H1 (cell line): ENCODE measurements around the gene SLC22A13. TPM values are rescaled to one million over a fixed set of nuclear protein-coding genes. Genes with fewer than 3 reads are reported as not detected.

Source experiments
- FOSL1 ChIP-seq: IDR thresholded peaks from 2 replicates; pipeline ENCODE4 v1.6.1; 2011; ENCODE audit warnings: mild to moderate bottlenecking, low read depth, low read length, moderate library complexity; ENCODE audit not compliant: insufficient read depth
- RFX5 ChIP-seq: IDR thresholded peaks from 2 replicates; pipeline ENCODE4 v1.6.1; 2011; ENCODE audit warnings: low read depth, low read length, improper control_type of control experiment, borderline replicate concordance
- polyA plus RNA-seq, 7 experiments: library from polyadenylated mRNA; depleted of rRNA in 3 of 7; stranded (reverse) in 5 of 7; unstranded in 2 of 7; fragments of >200 nt in 5 of 7; fragments of 200-250 nt in 2 of 7; gene quantifications; 1 replicate in 5 of 7; 2 replicates in 1 of 7; 4 replicates in 1 of 7; pipeline versions ENCODE4 v1.2.1 to v1.2.3, GENCODE V29; 2011 to 2013; ENCODE audit warnings: missing spikeins in 2 of 7, mixed read lengths in 2 of 7
- total RNA-seq: library from RNA; stranded (reverse); fragmentation: NEBNext Ultra II Directional; extraction: Animal tissue kit (Norgen Biotek cat#: 25700); gene quantifications from 2 replicates; pipeline ENCODE4 v1.2.1, GENCODE V29; 2021

Gene SLC22A13
- total and polyA plus RNA-seq, 2 of the 8 experiments (the other 6 are each of a cell fraction or from before 2014, with no cell fraction given) = 0.05 to 0.41 TPM

DNA sequence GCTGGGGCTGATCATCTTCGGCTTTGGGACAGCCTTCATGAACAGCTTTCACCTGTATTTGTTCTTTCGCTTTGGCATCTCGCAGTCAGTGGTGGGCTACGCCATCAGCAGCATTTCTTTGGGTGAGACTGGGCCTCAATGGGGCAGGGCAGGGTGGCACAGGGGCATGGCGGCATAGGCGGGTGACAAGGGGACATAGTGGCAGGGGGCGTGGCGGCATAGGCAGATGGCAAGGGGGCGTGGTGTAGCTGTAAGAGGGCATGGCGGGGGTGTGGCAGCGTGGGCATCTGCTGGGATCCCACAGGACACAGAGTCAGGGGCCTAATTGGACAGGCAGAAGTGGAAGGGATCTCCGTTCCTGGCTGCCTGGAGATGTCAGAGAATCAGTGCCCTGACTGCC is 42.0 kb downstream of the SLC22A13 start (continued):
- TF ChIP-seq FOSL1 (no peak), RFX5 (no peak)
